HepG2 (cell line): Measurements from ENCODE around the gene SRP19. TPM values are rescaled to one million over a fixed set of nuclear protein-coding genes. Genes with fewer than 3 reads are reported as not detected.

Experiments used
- ARNT2 ChIP-seq: sonication (generic); formaldehyde crosslinking; IDR thresholded peaks from 2 replicates; pipeline ENCODE4 v1.8.0; 2022; ENCODE audit warnings: mild to moderate bottlenecking, low read depth, missing genetic modification reagents, moderate library complexity
- ATRX ChIP-seq: sonication (generic); formaldehyde crosslinking; IDR thresholded peaks from 2 replicates; pipeline ENCODE4 v1.4.0; 2020; ENCODE audit warnings: missing genetic modification reagents, borderline replicate concordance
- CC2D1A ChIP-seq: sonication (generic); formaldehyde crosslinking; IDR thresholded peaks from 2 replicates; pipeline ENCODE4 v1.8.1; 2023; ENCODE audit warnings: mild to moderate bottlenecking, missing genetic modification reagents
- CCAR2 ChIP-seq: fragments of 200-400 bp; formaldehyde crosslinking; optimal IDR thresholded peaks from 2 replicates; pipeline ENCODE3; 2018; ENCODE audit warnings: low read depth, mild to moderate bottlenecking, low read length, moderate library complexity
- EED ChIP-seq: sonication (generic); formaldehyde crosslinking; IDR thresholded peaks from 2 replicates; pipeline ENCODE4 v1.5.0; 2020; ENCODE audit warnings: mild to moderate bottlenecking, missing genetic modification reagents
- ELF3 ChIP-seq: IDR thresholded peaks from 2 replicates; pipeline ENCODE4 v1.6.1; 2016; ENCODE audit warnings: missing genetic modification reagents, missing compliant biosample characterization
- HIVEP1 ChIP-seq: sonication (generic); formaldehyde crosslinking; IDR thresholded peaks from 2 replicates; pipeline ENCODE4 v1.4.0; 2020; ENCODE audit warnings: mild to moderate bottlenecking, missing genetic modification reagents
- HNF1A ChIP-seq, 2 experiments: sonication (generic) in 1 of 2; formaldehyde crosslinking in 1 of 2; IDR thresholded peaks; 2 replicates each; pipeline versions ENCODE4 v1.4.0 to v1.6.1; 2016 to 2020; ENCODE audit warnings: borderline replicate concordance in 1 of 2, low read depth in 1 of 2, mild to moderate bottlenecking in 1 of 2, missing genetic modification reagents in 1 of 2
- MED1 ChIP-seq: sonication (generic); formaldehyde crosslinking; IDR thresholded peaks from 2 replicates; pipeline ENCODE4 v1.4.0; 2020; ENCODE audit warnings: missing genetic modification reagents
- MLX ChIP-seq: IDR thresholded peaks from 2 replicates; pipeline ENCODE4 v1.6.1; 2016
- NFE2L2 ChIP-seq: fragments of 150-350 bp; IDR thresholded peaks from 2 replicates; pipeline ENCODE4 v1.6.1; 2014; ENCODE audit warnings: low read length
- NRL ChIP-seq: sonication (generic); formaldehyde crosslinking; IDR thresholded peaks from 2 replicates; pipeline ENCODE4 v1.5.0; 2020; ENCODE audit warnings: missing genetic modification reagents, mild to moderate bottlenecking, moderate library complexity, borderline replicate concordance
- ONECUT2 ChIP-seq: sonication (generic); formaldehyde crosslinking; IDR thresholded peaks from 2 replicates; pipeline ENCODE4 v1.4.0; 2020; ENCODE audit warnings: missing genetic modification reagents
- PAWR ChIP-seq: sonication (generic); formaldehyde crosslinking; IDR thresholded peaks from 2 replicates; pipeline ENCODE4 v1.4.0; 2020; ENCODE audit warnings: missing genetic modification reagents, mild to moderate bottlenecking, borderline replicate concordance
- REXO4 ChIP-seq: sonication (generic); formaldehyde crosslinking; IDR thresholded peaks from 2 replicates; pipeline ENCODE4 v1.8.0; 2022; ENCODE audit warnings: missing genetic modification reagents, mild to moderate bottlenecking, borderline replicate concordance
- TFDP1 ChIP-seq: IDR thresholded peaks from 2 replicates; pipeline ENCODE4 v1.6.1; 2016; ENCODE audit warnings: missing compliant biosample characterization, missing genetic modification reagents, borderline replicate concordance
- ZNF232 ChIP-seq: sonication (generic); formaldehyde crosslinking; IDR thresholded peaks from 2 replicates; pipeline ENCODE4 v1.4.0; 2020; ENCODE audit warnings: missing genetic modification reagents, borderline replicate concordance
- ZNF335 ChIP-seq: sonication (generic); formaldehyde crosslinking; IDR thresholded peaks from 2 replicates; pipeline ENCODE4 v1.4.0; 2020; ENCODE audit warnings: missing genetic modification reagents
- polyA plus RNA-seq, 8 experiments: library from polyadenylated mRNA; depleted of rRNA in 3 of 8; stranded (reverse) in 7 of 8; unstranded in 1 of 8; fragments of >200 nt; fragmentation: Illumina TruSeq in 4 of 8; extraction: Trizol in 4 of 8; gene quantifications; 2 replicates each; pipeline versions ENCODE4 v1.2.1 to v1.2.3, GENCODE V29; 2011 to 2016; ENCODE audit warnings: low read depth in 4 of 8, missing spikeins in 1 of 8, mixed read lengths in 1 of 8; ENCODE audit not compliant: insufficient read depth in 1 of 8
- total RNA-seq, 5 experiments: library from RNA; depleted of rRNA; stranded (reverse); fragments of >200 nt; fragmentation: Illumina TruSeq; extraction: Trizol; gene quantifications; 2 replicates each; pipeline ENCODE4 v1.2.3, GENCODE V29; 2016; ENCODE audit warnings: low read depth in 1 of 5
- TF ChIP-seq, protein P1 (sequence below): sonication (generic); formaldehyde crosslinking; IDR thresholded peaks from 2 replicates; pipeline ENCODE4 v1.4.0; 2020; ENCODE audit warnings: missing genetic modification reagents
- TF ChIP-seq, protein P2 (sequence below), 2 experiments: fragments of 450-650 bp in 1 of 2; sonication (generic) in 1 of 2; formaldehyde crosslinking; IDR thresholded peaks; 2 replicates each; pipeline versions ENCODE4 v1.5.0 to v1.8.0; 2020 to 2022; ENCODE audit warnings: mild to moderate bottlenecking in 1 of 2, missing genetic modification reagents in 1 of 2

Gene SRP19
- total and polyA plus RNA-seq, 2 of the 13 experiments (the other 11 are each of a cell fraction or from before 2014, with no cell fraction given) = 46.9 to 143 TPM

DNA sequence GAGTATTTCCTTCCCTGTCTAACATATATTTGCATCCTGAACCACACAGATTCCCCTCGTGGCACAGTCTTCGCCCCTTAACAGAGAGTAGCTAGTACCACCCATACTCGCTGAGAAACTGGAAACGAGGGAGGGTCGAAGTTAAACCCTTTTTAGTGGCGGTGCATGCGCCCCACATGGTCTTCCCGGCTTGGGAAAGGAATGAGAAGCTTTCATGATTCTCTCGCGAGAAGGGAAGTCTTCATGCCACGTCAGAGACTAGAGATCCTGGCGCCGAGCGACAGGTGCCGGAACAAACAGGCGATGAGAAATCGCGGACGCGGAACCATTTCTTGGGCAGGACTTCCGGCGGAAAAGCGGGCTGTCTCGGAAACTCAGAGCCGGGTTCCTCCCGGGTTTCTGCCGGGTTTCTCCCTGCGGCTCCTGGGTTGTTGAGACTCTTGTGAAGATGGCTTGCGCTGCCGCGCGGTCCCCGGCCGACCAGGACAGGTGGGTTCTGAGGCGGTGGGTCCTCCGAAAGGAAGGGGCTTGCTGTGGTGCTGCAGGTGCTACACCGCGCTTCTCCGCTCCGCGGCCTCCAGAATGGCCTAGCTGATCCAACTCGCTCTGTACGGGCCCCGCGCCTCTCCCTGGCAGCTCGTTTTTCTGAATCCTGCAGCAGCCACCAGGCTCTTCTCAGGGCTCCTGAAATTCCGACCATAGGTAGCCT lies at the start of gene SRP19 (continued):
- TF ChIP-seq CC2D1A (CRISPR knock-in tag) = peak; percentile 54; the same call in 1 of the 2 replicates
- TF ChIP-seq NRL (CRISPR knock-in tag) = 0 out of 2 replicates have a peak, but pooled peaks have one; percentile 19
- TF ChIP-seq ZNF335 (CRISPR knock-in tag) = 0 out of 2 replicates have a peak, but pooled peaks have one; percentile 79
- TF ChIP-seq, protein P1, sequence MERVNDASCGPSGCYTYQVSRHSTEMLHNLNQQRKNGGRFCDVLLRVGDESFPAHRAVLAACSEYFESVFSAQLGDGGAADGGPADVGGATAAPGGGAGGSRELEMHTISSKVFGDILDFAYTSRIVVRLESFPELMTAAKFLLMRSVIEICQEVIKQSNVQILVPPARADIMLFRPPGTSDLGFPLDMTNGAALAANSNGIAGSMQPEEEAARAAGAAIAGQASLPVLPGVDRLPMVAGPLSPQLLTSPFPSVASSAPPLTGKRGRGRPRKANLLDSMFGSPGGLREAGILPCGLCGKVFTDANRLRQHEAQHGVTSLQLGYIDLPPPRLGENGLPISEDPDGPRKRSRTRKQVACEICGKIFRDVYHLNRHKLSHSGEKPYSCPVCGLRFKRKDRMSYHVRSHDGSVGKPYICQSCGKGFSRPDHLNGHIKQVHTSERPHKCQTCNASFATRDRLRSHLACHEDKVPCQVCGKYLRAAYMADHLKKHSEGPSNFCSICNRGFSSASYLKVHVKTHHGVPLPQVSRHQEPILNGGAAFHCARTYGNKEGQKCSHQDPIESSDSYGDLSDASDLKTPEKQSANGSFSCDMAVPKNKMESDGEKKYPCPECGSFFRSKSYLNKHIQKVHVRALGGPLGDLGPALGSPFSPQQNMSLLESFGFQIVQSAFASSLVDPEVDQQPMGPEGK (CRISPR knock-in tag) = peak; percentile 30; the same call in 1 of the 2 replicates
- TF ChIP-seq TFDP1 (CRISPR knock-in tag) = peak; percentile 97
- no peak for TF ChIP-seq PAWR
- TF ChIP-seq ONECUT2 (CRISPR knock-in tag) = peak; percentile 61; the same call in 1 of the 2 replicates
- TF ChIP-seq CCAR2 = no peak
- peak; percentile 97 for TF ChIP-seq ARNT2 (CRISPR knock-in tag)
- no peak for TF ChIP-seq MLX (CRISPR knock-in tag)
- TF ChIP-seq ZNF232 = peak; percentile 98
- TF ChIP-seq NFE2L2 = no peak
- TF ChIP-seq ELF3 (CRISPR knock-in tag) = peak; percentile 86
- peak; percentile 84; the same call in 1 of the 2 replicates for TF ChIP-seq EED (CRISPR knock-in tag)
- TF ChIP-seq REXO4 (CRISPR knock-in tag) = peak; percentile 91; the same call in 1 of the 2 replicates
- TF ChIP-seq, protein P2, sequence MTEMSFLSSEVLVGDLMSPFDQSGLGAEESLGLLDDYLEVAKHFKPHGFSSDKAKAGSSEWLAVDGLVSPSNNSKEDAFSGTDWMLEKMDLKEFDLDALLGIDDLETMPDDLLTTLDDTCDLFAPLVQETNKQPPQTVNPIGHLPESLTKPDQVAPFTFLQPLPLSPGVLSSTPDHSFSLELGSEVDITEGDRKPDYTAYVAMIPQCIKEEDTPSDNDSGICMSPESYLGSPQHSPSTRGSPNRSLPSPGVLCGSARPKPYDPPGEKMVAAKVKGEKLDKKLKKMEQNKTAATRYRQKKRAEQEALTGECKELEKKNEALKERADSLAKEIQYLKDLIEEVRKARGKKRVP (CRISPR knock-in tag; IDR thresholded peaks at IDR 0.05) = peak in 1 of 2 experiments; percentile 44; a peak in 1 of 4 replicates
- TF ChIP-seq ATRX (CRISPR knock-in tag) = peak; percentile 46; the same call in 1 of the 2 replicates
- TF ChIP-seq MED1 (CRISPR knock-in tag) = peak; percentile 80
- no peak for TF ChIP-seq HNF1A (IDR thresholded peaks at IDR 0.05; ENCODE audit: low read depth)
- peak; percentile 16; the same call in 1 of the 2 replicates for TF ChIP-seq HNF1A (CRISPR knock-in tag; IDR thresholded peaks at IDR 0.05; ENCODE audit: borderline replicate concordance)
- TF ChIP-seq HIVEP1 (CRISPR knock-in tag) = peak; percentile 79
